ENCODE measurements around the gene C17orf100.

The C17orf100 gene

DNA sequence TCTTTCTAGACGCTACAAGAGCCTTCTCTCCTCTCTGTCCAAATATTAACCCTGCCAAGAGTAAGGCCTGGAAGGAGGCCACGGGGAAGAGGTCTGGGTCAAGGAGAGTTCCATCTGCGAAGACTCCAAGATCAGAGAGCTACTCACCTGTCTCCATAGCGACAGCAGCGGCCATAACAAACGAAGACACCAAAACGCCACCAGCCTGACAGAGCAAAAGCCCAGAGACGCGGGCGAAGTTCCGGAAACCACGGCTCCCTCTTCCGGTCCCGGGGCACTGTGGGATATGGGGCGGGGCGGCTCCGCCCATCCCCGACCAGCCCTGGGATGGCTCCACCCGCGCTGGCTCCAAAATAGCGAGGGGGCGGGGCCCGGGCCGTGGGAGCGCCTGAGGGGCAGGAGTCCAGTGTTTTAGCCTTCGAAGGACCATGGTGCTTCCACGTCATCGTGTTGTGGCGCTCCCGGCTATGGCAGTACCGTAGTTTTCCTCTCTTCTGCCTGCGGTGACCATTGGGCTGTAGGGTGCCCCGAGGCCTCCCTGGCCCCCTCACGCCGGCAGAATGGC is at the start of gene C17orf100, which contains the start of gene MED31:
C17orf100 (plus strand) TSS at position 409 of the 565 bp plus-strand sequence; CDS start at position 561, 152 bp downstream.
MED31 (minus strand) TSS at position 252 of the 565 bp plus-strand sequence; CDS start at position 175, 77 bp downstream.
- DNase-seq, result peak; percentile 98

DNA sequence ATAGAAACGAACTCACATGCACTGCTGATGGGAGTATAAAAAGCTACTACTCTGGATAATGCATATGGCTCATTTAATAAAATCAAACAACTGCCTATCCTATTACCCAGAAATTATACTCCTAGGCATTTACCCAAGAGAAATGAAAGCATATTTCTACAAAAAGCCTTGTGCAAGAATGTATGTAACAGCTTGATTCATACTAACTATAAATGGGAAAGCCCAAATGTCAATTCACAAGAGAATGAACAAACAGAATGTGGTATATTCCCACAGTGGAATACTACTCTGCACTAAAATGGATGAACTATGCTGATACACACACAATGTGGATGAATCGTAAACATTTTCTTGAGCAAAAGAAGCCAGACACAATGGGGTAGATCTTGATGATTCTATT is 49.4 kb upstream of the C17orf100 start:
- no peak for DNase-seq

DNA sequence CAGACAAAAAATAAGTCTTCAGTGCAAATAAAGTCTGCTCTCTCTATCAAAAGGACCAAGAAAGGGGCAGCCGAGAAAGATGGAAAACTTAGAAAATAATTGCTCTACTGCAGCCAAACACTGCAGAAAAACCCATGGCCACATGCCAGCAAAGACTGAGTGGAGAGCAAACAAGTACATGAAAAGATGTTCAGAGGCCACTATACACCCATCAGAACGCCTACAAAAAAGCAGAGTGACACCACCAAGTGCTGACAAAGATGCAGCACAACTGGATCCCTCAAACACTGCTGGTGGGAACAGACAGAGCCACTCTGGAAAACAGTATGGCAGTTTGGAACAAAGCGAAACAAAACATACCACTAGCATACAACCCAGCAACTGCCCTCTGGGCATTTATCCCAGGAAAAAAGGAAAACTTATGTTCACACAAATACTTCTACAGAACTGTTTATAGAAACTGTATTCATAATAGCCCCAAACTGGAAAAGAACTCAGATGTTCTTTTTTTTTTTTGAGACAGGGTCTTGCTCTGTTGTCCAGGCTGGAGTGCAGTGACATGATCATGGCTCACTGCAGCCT is 47.7 kb upstream of the C17orf100 start:
- no peak for DNase-seq

DNA sequence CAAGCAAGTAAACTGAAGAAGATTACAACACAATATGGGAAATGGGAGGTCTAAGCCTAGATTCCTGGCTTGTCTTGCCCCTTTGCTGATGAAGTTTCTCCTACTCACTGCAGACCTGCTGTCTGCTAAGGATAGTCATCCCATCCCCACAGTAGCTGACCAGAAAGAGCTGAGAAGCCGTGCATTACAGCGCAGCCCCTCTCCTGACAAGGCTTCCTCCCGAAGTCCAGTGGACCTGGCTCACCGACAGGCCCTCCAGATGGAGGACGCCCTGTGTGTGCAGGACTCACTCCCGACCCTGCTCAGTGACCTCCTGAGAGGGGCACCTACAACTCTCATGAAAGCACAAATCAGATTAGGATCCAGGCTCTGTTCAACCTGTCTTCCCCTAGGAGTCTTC is 46.4 kb upstream of the C17orf100 start:
- no peak for DNase-seq

DNA sequence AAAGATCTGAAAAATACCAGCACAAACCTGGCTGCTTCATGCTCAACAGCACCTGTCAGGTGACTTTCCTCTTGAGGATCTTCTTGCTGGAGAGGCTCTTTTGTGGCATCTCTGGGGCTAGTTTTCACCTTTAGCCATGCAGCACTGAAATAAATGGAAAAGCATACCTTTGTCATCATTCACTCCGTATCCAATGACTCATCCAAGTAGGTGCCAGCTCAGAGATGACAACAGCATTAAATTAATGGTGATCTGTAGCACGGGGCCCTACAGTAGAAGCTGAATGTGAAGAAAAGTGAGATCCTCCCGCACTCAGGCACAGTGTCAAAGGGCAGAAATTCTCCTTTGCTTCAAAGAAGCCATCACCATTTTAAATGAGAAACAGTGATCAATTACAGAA is 43.2 kb upstream of the C17orf100 start:
- no peak for DNase-seq

DNA sequence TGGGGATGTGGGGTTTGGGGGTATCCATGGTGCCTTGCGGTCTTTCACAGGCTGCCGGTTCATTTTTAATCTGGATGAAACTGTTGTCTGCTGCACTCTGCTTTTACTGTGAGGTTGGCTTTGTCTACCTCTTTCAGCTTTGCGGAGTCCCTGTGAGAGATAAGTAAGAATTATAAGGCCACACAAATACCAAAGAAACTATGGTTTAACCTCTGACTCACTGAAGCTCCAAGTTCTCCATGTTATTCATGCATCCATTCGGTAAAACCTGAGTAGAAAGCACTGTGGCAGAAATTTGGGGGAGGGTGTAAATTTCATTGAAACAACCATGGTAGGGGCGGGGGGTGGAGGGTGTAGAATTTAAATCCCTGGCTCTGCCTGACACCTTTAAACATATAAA is 41.6 kb upstream of the C17orf100 start:
- no peak for DNase-seq

DNA sequence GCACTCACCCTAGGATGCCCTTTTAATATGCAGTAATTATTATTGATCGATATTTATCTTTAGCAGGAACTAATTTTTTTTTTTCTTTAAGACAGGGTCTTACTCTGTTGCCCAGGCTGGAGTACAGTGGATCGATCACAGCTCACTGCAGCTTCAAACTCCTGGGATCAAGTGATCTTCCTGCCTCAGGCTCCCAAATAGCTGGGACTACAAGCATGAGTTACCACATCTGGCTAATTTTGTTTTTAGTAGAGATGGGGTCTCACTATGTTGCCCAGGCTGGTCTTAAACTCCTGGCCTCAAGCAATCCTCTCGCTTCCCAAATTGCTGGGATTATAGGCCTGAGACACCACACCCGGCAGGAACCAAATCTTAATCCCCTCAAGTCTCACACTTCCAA is 40.3 kb upstream of the C17orf100 start:
- no peak for DNase-seq

DNA sequence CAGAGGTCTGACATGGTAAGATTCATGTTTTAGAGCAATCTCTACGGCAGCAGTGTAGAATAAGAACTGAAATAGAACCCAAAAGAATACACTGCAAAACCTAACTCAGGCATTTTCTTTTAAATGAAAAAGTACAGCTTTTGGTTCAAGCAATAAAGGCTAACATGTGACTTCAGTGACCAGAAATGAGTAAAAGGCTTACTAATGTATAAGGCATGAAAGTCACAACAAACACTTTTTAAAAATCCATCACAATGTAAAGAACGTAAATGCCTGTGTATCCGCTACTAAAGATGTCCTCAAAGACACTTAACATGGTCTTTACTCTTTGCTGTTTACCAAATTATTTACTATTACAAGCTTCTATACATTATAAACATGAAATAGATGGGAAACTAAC is 27.6 kb upstream of the C17orf100 start:
- DNase-seq, result no peak

DNA sequence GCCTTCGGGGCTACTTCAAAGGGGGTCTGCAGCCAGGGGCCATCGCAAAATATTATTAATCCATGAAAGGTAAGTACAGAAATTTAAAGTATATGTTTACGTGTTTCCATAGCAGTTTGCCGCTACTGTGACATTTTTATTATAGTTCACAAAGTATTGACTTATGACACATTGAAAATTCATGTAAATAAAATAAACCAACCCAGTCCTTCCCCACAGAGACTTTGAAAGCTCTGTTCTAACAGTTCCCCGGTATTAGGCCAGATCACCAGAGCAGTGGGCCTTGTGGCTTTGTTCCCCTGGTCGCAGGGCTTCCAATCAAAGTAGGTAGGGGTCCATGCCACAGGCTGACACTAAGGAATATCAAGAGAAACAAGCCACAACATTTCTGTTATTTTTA is 24.9 kb upstream of the C17orf100 start:
- DNase-seq, result no peak

DNA sequence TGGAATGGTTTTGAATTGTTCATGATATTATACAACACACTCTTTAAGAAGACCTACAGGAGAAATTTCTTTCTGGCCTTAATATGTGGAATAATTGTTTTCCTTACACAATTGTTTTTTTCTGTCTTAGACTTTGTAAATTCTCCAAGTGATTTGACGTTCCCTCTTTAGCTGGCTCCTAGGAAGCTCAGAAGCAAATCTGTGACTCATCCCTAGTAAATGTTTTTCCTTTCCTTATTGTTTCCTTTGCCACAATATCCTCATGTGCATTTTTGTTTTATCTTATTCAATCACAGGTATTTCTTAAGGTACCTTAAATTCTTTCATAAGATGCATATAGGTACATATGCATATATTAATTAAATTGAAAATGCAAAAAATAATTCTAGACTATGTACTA is 24.5 kb upstream of the C17orf100 start:
- DNase-seq, result no peak

DNA sequence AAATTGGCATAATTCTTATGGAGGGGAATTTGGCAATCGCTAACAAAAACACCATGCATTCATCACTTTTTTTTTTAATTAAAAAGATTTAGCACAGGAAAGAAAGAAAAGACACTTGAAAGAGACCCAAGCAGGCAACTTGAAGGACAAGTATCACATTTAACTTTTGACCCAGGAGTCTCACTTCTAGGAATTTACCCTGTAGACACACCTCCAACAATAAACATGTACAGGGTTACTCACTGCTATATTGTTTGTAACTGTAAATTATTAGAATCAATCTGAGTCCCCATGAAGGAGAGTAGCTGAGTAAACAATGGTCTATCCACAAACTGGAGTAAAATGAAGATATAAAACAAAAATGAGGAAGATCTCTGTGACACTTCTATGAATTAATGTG is 21.2 kb upstream of the C17orf100 start:
- DNase-seq, result no peak

DNA sequence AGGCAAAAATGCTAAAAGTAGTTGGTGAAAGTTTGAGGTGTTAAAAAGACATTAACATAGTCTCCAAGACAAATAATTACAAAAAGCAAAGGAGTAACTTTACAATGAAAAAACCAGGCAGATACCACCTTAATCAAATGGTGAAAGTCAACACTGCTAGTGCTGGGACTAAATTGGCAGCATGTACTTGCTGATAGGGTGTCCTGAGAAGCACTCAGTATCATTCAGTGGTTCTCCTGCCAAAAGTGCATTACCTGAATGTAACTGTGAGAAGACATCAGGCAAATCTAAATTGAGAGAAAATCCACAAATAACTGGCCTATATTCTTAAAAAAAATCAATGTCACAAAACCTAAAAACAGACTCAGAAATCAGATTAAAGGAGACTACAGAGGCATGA is 19.0 kb upstream of the C17orf100 start:
- DNase-seq, result no peak

DNA sequence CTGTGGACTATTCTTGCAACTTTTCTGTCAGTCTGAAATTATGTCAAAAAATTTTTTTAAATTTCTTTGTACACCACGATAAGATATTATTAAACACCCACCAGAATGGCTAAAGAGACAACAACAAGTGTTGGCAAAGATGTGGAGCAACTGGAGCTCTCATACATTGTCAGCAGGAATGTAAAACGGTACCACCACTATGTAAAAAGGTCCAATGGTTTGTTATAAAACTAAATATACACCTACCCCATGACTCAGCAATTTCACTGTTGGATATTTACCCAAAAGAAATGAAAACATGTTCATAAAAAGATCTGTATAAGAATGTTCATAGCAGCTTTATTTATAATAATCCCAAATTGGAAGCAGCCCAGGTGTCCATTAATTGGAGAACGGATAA is 18.3 kb upstream of the C17orf100 start:
- no peak for DNase-seq

DNA sequence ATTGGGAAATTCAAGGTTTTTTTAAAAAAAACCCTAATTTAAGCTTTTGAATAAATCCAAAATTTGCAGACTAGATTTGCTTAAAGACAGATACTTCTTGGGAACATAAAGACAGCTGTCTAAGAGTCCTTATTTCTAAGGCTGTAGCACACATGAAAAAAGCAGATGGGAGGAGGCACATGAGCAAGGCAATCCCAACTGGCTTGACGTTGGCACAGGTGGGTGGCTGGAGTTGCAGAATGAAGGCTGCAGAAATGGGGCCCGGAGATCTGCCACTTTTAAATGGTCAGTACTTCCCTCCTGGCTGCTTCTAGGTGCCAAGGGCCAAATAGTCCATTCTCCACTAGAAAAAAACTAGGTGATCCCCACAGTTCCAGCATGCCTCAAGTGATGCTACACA is 15.5 kb upstream of the C17orf100 start:
- no peak for DNase-seq

DNA sequence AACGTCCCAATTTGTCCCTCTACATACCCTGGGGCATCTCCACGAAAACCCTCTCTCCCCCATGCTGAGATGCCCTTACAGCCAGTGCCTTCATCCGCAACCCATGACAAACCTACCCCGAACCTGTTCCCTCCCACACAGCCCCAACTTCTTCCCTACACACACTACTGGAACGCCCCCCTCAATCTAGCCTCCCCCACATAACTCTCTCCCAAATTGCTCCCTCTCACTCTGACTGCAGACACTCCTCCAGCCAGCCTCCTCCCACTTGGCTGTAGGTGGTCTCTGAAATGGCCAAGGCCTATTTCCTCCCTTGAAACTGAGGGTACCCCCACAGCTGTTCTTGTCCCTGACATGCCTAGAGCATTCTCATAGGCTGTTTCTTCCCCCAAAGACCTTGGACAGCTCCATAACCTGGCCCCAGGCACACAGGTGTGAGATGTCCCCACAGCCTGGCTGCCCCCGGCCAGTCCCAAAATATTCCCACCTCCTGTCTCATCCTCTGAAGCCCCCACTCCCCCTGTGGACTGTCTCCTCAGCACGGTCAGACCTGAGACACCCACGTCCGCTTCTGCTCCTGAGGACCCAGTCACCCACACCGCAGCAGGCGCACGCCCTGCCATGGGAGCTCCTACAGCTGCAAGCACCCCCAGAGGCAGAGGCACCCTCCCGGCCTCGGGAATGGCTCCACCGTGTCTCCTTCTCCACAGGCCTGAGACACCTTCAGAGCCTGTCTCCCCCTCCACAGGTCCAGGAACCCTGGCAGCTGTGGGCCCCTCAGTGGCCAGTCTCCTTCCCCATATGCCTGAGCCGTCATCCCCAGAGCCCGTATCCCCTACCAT is 14.7 kb upstream of the C17orf100 start:
- no peak for DNase-seq

DNA sequence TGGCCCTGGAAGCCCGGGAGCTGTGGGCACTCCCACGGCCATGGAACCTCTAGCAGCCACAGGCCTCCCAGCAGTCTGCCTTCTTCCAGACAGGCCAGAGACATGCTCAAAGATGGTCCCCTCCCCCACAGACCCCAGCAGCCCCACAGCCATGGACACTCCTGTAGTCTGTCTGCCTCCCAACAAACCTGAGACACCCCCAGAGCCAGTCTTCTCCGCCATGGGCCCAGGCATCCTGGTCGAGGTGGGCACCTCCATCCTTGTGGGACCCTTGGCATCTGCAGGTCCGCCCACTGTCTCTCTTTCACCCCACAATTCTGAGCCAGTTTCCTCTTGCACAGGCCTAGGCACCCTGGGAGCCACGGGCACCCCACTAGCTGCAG is 14.1 kb upstream of the C17orf100 start:
- no peak for DNase-seq

DNA sequence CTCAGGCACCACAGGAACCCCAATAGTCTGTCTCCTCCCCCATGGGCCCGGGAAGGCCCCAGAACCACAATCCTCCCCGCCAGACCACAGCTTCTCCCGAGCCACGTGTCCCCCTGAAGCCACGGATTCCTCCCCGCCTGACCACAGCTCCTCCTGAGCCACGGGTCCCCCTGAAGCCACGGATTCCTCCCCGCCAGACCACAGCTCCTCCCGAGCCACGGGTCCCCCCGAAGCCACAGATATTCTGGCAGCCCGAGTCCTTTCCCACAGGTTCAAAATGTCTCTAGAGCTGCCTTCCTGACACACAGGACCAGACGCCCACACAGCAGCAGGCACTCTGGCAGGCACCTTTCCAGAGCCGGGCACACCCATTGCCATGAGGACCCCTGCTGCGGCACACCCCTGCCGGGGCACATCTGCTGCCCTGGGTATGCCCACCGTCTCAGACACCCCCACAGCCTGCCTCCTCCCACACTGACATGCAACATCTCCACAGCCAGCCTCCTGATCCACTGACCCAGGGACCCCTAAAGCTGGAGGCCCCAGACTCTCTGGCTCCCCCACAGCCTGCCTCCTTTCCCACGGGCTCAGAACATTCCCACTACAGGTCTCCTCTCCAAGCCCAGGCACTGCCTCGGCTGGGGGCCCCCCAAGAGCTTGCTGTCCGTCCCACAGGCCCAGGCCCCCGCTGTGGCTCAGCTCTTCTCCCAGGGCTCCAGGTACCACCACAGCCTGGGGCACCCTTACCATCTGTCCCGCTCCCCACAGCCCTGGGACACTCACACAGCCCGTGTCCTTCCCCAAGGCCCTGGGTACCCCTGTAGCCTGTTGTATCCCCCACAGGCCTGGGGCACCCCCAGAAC is 13.3 kb upstream of the C17orf100 start:
- peak; percentile 64 for DNase-seq

DNA sequence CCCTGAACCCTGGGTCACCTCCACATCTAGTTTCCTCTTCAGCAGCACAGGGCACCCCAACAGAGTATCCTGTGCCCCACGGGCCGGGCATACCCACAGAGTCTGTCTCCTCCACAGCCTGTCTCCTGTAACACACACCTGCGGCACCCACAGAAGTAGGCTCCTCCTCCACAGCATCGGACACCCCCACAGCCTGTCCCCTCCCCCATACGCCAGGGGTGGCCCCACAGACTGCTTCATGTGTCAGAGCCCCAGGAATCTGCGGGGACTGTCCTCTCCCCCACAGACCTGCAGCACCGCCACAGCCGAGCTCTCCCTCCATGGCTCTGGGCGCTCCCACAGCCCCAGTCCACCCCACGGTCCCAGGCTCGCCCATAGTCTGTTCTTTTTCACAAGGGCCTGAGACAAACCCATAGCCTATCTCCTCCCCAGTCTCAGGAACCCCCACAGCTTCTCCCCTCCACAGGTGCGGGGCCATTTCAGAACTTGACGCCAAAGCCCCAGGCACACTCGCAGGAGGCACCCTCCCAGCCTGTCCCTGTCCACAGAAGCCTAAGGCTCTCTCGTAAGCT is 12.5 kb upstream of the C17orf100 start:
- no peak for DNase-seq

DNA sequence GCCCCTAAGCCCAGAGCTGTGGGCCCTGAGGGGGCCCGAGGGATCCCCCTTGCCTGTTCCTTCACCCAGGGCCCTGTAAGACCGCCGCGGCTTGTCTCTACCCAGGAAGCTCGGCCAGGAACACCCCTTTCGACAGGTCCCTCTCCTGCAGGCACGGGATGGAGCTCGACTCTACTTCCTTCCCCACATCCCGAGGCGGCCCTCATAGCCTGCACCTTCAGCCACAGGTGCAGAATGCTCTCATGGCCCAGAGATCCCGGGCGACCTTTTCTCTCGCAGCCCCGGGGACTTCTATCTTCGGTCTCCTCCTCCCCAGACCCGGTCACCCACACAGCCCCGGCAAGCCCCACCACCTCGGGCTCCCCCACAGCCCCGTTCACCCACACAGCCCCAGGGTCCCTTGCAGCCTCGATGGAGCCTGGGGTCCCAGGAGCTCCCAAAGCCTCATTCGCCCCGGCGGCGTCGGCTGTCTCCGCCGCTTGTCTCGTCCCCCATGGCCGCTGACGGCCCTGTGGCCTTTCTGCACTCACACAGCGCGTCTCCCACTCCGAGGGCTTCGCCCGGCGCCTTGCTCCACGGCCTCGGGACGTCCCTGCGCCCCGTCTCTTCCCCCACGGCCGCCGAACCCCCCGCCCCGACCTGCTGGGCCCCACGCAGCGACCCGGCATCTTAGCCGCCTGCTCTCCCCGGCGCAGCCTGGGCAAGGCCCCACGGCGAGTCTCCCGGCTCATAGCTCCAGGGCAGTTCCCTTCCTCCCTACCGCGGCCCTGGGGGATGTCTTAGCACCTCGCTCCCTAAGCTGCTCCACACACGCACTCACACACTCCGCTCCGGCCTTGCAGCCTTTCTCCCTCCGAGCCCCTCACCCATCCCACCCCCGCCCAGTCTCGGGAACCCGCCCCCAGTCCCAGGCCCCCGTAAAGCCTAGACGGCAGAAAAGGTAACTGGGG is 11.7 kb upstream of the C17orf100 start:
- peak; percentile 70 for DNase-seq

DNA sequence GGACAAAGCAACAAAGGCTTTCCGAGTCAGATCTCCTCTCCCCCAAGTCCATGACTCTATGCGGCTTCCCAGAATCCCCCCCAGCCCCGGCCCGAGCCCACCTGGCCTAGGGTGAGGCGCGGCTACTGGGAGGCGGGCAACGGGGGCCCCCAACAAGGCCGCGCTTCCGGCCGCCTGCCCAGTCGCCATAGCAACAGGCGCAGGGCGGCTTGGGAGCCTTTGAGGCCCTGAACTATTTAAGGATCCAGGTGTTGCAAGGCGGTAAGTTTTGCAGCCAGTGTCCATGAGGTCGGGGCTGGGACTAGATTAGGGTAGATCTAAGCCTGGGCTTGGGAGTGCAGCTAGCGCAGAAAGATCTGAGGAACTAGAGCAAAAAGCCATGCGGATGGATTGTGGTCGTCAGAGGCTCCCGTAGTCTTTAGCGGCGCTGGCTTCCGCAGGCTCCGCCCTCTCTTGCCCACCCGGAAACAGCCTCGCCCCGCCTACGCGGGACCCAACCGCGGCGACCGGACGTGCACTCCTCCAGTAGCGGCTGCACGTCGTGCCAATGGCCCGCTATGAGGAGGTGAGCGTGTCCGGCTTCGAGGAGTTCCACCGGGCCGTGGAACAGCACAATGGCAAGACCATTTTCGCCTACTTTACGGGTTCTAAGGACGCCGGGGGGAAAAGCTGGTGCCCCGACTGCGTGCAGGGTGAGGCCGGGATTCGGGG is 10.9 kb upstream of the C17orf100 start, which contains the start of the genes KIAA0753 and TXNDC17:
KIAA0753 (minus strand) TSS at position 176 of the 711 bp plus-strand sequence. CDS start 5,608 bp downstream, outside the sequence.
TXNDC17 (plus strand) TSS at position 525 of the 711 bp plus-strand sequence; CDS start at position 548, 23 bp downstream.
- DNase-seq, result peak; percentile 96

All from hematopoietic multipotent progenitor cell treated with erythropoietin and hydrocortisone succinate and interleukin-3 and kit ligand, for 4 days (in vitro differentiated cells).